ENCODE measurements around the gene SLC6A18. TPM values are rescaled to one million over a fixed set of nuclear protein-coding genes. Genes with fewer than 3 reads are reported as not detected.
A peak's percentile ranks its signal among the peaks of the same experiment; 100 is the strongest.

SLC6A18 gene
- total and polyA plus RNA-seq, 2 of the 4 experiments (the other 2 are of a cell fraction): not detected

DNA sequence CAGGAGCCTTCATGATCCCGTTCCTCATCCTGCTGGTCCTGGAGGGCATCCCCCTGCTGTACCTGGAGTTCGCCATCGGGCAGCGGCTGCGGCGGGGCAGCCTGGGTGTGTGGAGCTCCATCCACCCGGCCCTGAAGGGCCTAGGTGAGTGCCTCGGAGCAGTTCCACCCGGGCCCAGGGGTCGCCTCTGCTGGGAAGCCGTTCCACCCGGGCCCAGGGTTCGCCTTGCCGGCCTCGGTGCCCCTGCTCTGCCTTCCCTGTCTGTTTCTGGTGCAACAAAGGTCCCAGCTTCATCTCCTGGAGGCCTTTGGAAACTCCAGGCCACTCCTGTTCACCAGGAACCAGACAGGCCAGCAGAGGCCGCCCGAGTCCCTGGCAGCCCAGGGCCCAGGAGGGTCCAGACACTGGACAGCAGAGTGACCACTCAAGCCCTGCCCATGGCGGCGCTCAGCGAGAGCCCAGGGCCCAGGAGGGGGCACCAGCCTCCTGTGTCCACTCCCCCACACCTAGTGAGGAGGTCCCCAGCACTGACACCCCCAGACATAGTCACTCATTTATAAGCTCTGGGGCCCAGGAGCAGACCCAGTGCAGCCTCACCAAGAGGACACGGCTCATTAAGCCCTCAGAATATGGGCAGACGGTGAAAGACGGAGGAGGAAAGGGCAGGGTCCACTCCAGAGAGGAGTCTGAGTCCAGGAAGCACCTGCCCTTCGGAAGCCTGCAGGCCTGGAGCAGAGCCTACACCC, 16.3 kb upstream of the SLC6A18 start:
- 80% methylated on average over 8 of the region's 24 CpGs; no CpG with 5 or more reads in 1 of the 2 experiments for WGBS, 2 experiments (ENCODE audit: extremely low coverage in 2 of 2, insufficient read length in 1 of 2)
- H4K91ac ChIP-seq (ENCODE audit: insufficient read depth, low read depth, low read length): no peak overlapping the region
- no peak overlapping the region for H3K18ac ChIP-seq (ENCODE audit: low read depth, low read length)
- no peak overlapping the region for H2AK5ac ChIP-seq (ENCODE audit: low read depth, low read length)
- H3K23ac ChIP-seq (ENCODE audit: low read depth, low read length): no peak overlapping the region
- ATAC-seq (ENCODE audit: low read depth) (peak; percentile 72), DNase-seq (no peak)
- H2BK20ac ChIP-seq (ENCODE audit: low read depth, low read length): no peak overlapping the region
- H3K9me3 ChIP-seq (ENCODE audit: control insufficient read depth, insufficient read depth, low read length): 0 out of 2 replicates have a peak, but pooled peaks cover 1% of the 10 kb centered on the region
- peaks cover 28% of the 10 kb centered on the region; the same call in 1 of the 2 replicates for H3K27me3 ChIP-seq (ENCODE audit: control insufficient read depth, insufficient read depth, low read length)
- no peaks in the 10 kb centered on the region; the same call in 1 of the 2 replicates for H4K20me1 ChIP-seq (ENCODE audit: insufficient read depth, low read length)
- H2AFZ ChIP-seq (replicated peaks; ENCODE audit: low read length, poor library complexity): no peak overlapping the region
- no peak overlapping the region for H3K9ac ChIP-seq (ENCODE audit: low read depth, low read length)
- ChIA-PET POLR2A (ENCODE audit: unreplicated experiment) (no interaction called here), CTCF (interaction anchor here (0.5 kb wide), 1 partner anchor 282 kb away, joined by 3 read pairs; no protein-coding TSS in a partner anchor)
- H3K4me3 ChIP-seq (ENCODE audit: insufficient read depth, low read depth, low read length): no peak overlapping the region
- TF ChIP-seq, protein P1, sequence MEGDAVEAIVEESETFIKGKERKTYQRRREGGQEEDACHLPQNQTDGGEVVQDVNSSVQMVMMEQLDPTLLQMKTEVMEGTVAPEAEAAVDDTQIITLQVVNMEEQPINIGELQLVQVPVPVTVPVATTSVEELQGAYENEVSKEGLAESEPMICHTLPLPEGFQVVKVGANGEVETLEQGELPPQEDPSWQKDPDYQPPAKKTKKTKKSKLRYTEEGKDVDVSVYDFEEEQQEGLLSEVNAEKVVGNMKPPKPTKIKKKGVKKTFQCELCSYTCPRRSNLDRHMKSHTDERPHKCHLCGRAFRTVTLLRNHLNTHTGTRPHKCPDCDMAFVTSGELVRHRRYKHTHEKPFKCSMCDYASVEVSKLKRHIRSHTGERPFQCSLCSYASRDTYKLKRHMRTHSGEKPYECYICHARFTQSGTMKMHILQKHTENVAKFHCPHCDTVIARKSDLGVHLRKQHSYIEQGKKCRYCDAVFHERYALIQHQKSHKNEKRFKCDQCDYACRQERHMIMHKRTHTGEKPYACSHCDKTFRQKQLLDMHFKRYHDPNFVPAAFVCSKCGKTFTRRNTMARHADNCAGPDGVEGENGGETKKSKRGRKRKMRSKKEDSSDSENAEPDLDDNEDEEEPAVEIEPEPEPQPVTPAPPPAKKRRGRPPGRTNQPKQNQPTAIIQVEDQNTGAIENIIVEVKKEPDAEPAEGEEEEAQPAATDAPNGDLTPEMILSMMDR (conservative IDR thresholded peaks at IDR 0.05; ENCODE audit: low read depth, low read length): peak; percentile 38
- TF ChIP-seq RFX5 (IDR thresholded peaks at IDR 0.05; ENCODE audit: low read depth, low read length): no peak
- peak; percentile 46 for TF ChIP-seq RAD21 (IDR thresholded peaks at IDR 0.05; ENCODE audit: low read length)
- peak; percentile 35; the same call in 1 of the 2 replicates for TF ChIP-seq SMC3 (IDR thresholded peaks at IDR 0.05; ENCODE audit: low read depth, low read length)
- TF ChIP-seq, protein P2, sequence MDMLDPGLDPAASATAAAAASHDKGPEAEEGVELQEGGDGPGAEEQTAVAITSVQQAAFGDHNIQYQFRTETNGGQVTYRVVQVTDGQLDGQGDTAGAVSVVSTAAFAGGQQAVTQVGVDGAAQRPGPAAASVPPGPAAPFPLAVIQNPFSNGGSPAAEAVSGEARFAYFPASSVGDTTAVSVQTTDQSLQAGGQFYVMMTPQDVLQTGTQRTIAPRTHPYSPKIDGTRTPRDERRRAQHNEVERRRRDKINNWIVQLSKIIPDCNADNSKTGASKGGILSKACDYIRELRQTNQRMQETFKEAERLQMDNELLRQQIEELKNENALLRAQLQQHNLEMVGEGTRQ (IDR thresholded peaks at IDR 0.05; ENCODE audit: low read depth, low read length): no peak
- TF ChIP-seq BHLHE40 (IDR thresholded peaks at IDR 0.05; ENCODE audit: low read depth, low read length): no peak
- no peak for TF ChIP-seq MAZ (IDR thresholded peaks at IDR 0.05; ENCODE audit: borderline replicate concordance, low read depth, low read length)
- TF ChIP-seq NFE2L2 (IDR thresholded peaks at IDR 0.05; ENCODE audit: low read depth, low read length): no peak
- H4K5ac ChIP-seq (ENCODE audit: low read depth, low read length): no peak overlapping the region
- H2AK9ac ChIP-seq (replicated peaks; ENCODE audit: low read depth, low read length, poor library complexity): peak overlapping the region; percentile 72
- no peak overlapping the region for H2BK120ac ChIP-seq (ENCODE audit: low read depth, low read length)
- no peak overlapping the region for H3K56ac ChIP-seq (ENCODE audit: extremely low read depth, insufficient read depth, low read length)
- in situ Hi-C loops (cut with MboI; ENCODE audit: low sequenced_read_pairs) (no loop called here), intact Hi-C loops (cut with micrococcal nuclease) (loop anchor here (2.0 kb wide), 1 partner anchor 432 kb away; no protein-coding TSS in a partner anchor), dilution Hi-C loops (cut with HindIII; ENCODE audit: low sequenced_read_pairs, unreplicated experiment) (no loop called here)
- no peaks in the 10 kb centered on the region for H3K79me1 ChIP-seq (ENCODE audit: low read depth in 1 of 2, low read length in 2 of 2)
- H3K4ac ChIP-seq (ENCODE audit: low read depth, low read length): no peak overlapping the region
- H3K14ac ChIP-seq (replicated peaks; ENCODE audit: low read depth, low read length): no peak overlapping the region
- H2BK5ac ChIP-seq (ENCODE audit: low read depth, low read length, poor library complexity, severe bottlenecking): no peak overlapping the region
- H2BK15ac ChIP-seq (ENCODE audit: low read depth, low read length): no peak overlapping the region
- H3K4me2 ChIP-seq (ENCODE audit: low read depth, low read length): no peak overlapping the region
- no peak overlapping the region for H4K8ac ChIP-seq (ENCODE audit: low read depth in 2 of 2, low read length in 2 of 2)
- no TSS peak for BruUV-seq (replicated peaks)
- H3K9me1 ChIP-seq (ENCODE audit: insufficient read depth, low read length): peaks cover 6% of the 10 kb centered on the region; the same call in 1 of the 2 replicates
- peaks cover 3% of the 10 kb centered on the region; the same call in 1 of the 2 replicates for H3K4me1 ChIP-seq (ENCODE audit: control insufficient read depth, insufficient read depth, low read length)
- no peak overlapping the region for H3K27ac ChIP-seq (ENCODE audit: insufficient read depth, low read length)
- H3K36me3 ChIP-seq (ENCODE audit: control insufficient read depth, insufficient read depth, low read length): no peaks in the 10 kb centered on the region
